ENCODE data around the gene BFSP2. TPM values are rescaled to one million over a fixed set of nuclear protein-coding genes. Genes with fewer than 3 reads are reported as not detected.
"Not testable (repeated sequence)": the region's sequence is repeated elsewhere in the genome, so short reads cannot be mapped to it uniquely, and the experiment has no call there.

Gene BFSP2
- total and polyA plus RNA-seq, 2 experiments from 2014 or later: not detected

- Histone ChIP-seq H3K27me3 (no peaks in the 10 kb centered on the region), H2AFZ (no peak overlapping the region), H3K4me2 (no peak overlapping the region), H3K4me1 (ENCODE audit: insufficient read depth) (no peaks in the 10 kb centered on the region), H3K4me3 (no peak overlapping the region), H3K9me2 (replicated peaks; ENCODE audit: insufficient read depth) (no peaks in the 10 kb centered on the region), H3K27ac (no peak overlapping the region), H3K79me2 (no peaks in the 10 kb centered on the region), H3K36me3 (replicated peaks; ENCODE audit: insufficient read depth, low read depth) (no peaks in the 10 kb centered on the region), H4K20me1 (ENCODE audit: insufficient read depth, poor library complexity, severe bottlenecking) (no peaks in the 10 kb centered on the region), H3K9me3 (ENCODE audit: low read depth) (no peaks in the 10 kb centered on the region)
- WGBS (ENCODE audit: low lambda C conversion rate, missing lambda C conversion rate): 50% methylated on average over 6 of the region's 6 CpGs
- no peak for DNase-seq (ENCODE audit: low spot score)
- TF ChIP-seq CTCF (IDR thresholded peaks at IDR 0.05; ENCODE audit: poor library complexity): no peak
- no peak for TF ChIP-seq EZH2phosphoT487 (IDR thresholded peaks at IDR 0.05; ENCODE audit: low read depth, severe bottlenecking, unreplicated experiment)
- no peak for TF ChIP-seq EZH2 (IDR thresholded peaks at IDR 0.05; ENCODE audit: borderline replicate concordance)
Measured at GRCh38 chr3:133494469-133494868, 94.6 kb downstream of the BFSP2 start.

GRCh38 chr3:133502542-133502941, 102.7 kb downstream of the BFSP2 start:
- H3K36me3 ChIP-seq (replicated peaks; ENCODE audit: insufficient read depth, low read depth); H3K4me2 ChIP-seq; H2AFZ ChIP-seq; H3K4me3 ChIP-seq; H4K20me1 ChIP-seq (ENCODE audit: insufficient read depth, poor library complexity, severe bottlenecking); H3K9me2 ChIP-seq (replicated peaks; ENCODE audit: insufficient read depth); H3K4me1 ChIP-seq (ENCODE audit: insufficient read depth); H3K79me2 ChIP-seq; H3K27ac ChIP-seq; H3K9me3 ChIP-seq (ENCODE audit: low read depth); DNase-seq (ENCODE audit: low spot score); H3K27me3 ChIP-seq: not testable (repeated sequence)
- 100% methylated on average over 1 of the region's 2 CpGs for WGBS (ENCODE audit: low lambda C conversion rate, missing lambda C conversion rate)

GRCh38 chr3:133503409-133503808, 103.6 kb downstream of the BFSP2 start:
- 94% methylated on average over 1 of the region's 1 CpG for WGBS (ENCODE audit: low lambda C conversion rate, missing lambda C conversion rate)
- Histone ChIP-seq H3K27me3 (no peaks in the 10 kb centered on the region), H3K4me2 (no peak overlapping the region)

GRCh38 chr3:133504736-133505135, 104.9 kb downstream of the BFSP2 start:
- no peaks in the 10 kb centered on the region for H3K36me3 ChIP-seq (replicated peaks; ENCODE audit: insufficient read depth, low read depth)
- no peaks in the 10 kb centered on the region for H3K4me1 ChIP-seq (ENCODE audit: insufficient read depth)
- WGBS (ENCODE audit: low lambda C conversion rate, missing lambda C conversion rate): 92% methylated on average over 4 of the region's 4 CpGs
- no peaks in the 10 kb centered on the region for H3K27me3 ChIP-seq
- no peak overlapping the region for H3K4me2 ChIP-seq
- TF ChIP-seq EZH2 (IDR thresholded peaks at IDR 0.05; ENCODE audit: borderline replicate concordance) (no peak), CTCF (IDR thresholded peaks at IDR 0.05; ENCODE audit: poor library complexity) (no peak), EZH2phosphoT487 (IDR thresholded peaks at IDR 0.05; ENCODE audit: low read depth, severe bottlenecking, unreplicated experiment) (no peak)
- no peaks in the 10 kb centered on the region for H4K20me1 ChIP-seq (ENCODE audit: insufficient read depth, poor library complexity, severe bottlenecking)
- no peaks in the 10 kb centered on the region for H3K9me2 ChIP-seq (replicated peaks; ENCODE audit: insufficient read depth)
- H3K9me3 ChIP-seq (ENCODE audit: low read depth): no peaks in the 10 kb centered on the region
- DNase-seq (ENCODE audit: low spot score): no peak
- no peak overlapping the region for H2AFZ ChIP-seq
- H3K4me3 ChIP-seq: no peak overlapping the region
- H3K79me2 ChIP-seq: no peaks in the 10 kb centered on the region
- H3K27ac ChIP-seq: no peak overlapping the region

More at GRCh38 chr3:133503409-133503808, 103.6 kb downstream of the BFSP2 start:
- no peaks in the 10 kb centered on the region for H3K79me2 ChIP-seq
- no peaks in the 10 kb centered on the region for H3K36me3 ChIP-seq (replicated peaks; ENCODE audit: insufficient read depth, low read depth)
- TF ChIP-seq EZH2phosphoT487 (IDR thresholded peaks at IDR 0.05; ENCODE audit: low read depth, severe bottlenecking, unreplicated experiment) (no peak), CTCF (IDR thresholded peaks at IDR 0.05; ENCODE audit: poor library complexity) (no peak), EZH2 (IDR thresholded peaks at IDR 0.05; ENCODE audit: borderline replicate concordance) (no peak)
- H4K20me1 ChIP-seq (ENCODE audit: insufficient read depth, poor library complexity, severe bottlenecking): no peaks in the 10 kb centered on the region
- no peak overlapping the region for H3K27ac ChIP-seq
- no peaks in the 10 kb centered on the region for H3K4me1 ChIP-seq (ENCODE audit: insufficient read depth)
- H3K9me2 ChIP-seq (replicated peaks; ENCODE audit: insufficient read depth): no peaks in the 10 kb centered on the region
- no peak for DNase-seq (ENCODE audit: low spot score)
- no peak overlapping the region for H2AFZ ChIP-seq
- no peak overlapping the region for H3K4me3 ChIP-seq
- H3K9me3 ChIP-seq (ENCODE audit: low read depth): no peaks in the 10 kb centered on the region
